ENCODE results near the gene ASCL3.
"Not testable (repeated sequence)": the region's sequence is repeated elsewhere in the genome, so short reads cannot be mapped to it uniquely, and the experiment has no call there.

Gene ASCL3

GRCh38 chr11:8941341-8942103 is 1.3 kb downstream of the ASCL3 start:
- Histone ChIP-seq H3K4me1 (ENCODE audit: insufficient read depth, low read length) (no peaks in the 10 kb centered on the region), H3K27me3 (ENCODE audit: control insufficient read depth in 1 of 2, insufficient read depth in 2 of 2, low read length in 2 of 2) (no peaks in the 10 kb centered on the region), H3K36me3 (ENCODE audit: insufficient read depth, low read length) (no peaks in the 10 kb centered on the region), H3K9me3 (ENCODE audit: low read length) (no peaks in the 10 kb centered on the region), H3K4me3 (ENCODE audit: low read depth in 1 of 2, low read length in 2 of 2) (no peak overlapping the region), H3K27ac (ENCODE audit: low read depth, low read length) (no peak overlapping the region), H3K9ac (ENCODE audit: low read length) (no peak overlapping the region)

- Histone ChIP-seq H3K9ac (ENCODE audit: low read length) (no peak overlapping the region), H3K27me3 (ENCODE audit: control insufficient read depth in 1 of 2, insufficient read depth in 2 of 2, low read length in 2 of 2) (no peaks in the 10 kb centered on the region), H3K27ac (ENCODE audit: low read depth, low read length) (no peak overlapping the region), H3K36me3 (ENCODE audit: insufficient read depth, low read length) (no peaks in the 10 kb centered on the region), H3K4me3 (ENCODE audit: low read depth in 1 of 2, low read length in 2 of 2) (no peak overlapping the region), H3K4me1 (ENCODE audit: insufficient read depth, low read length) (no peaks in the 10 kb centered on the region), H3K9me3 (ENCODE audit: low read length) (no peaks in the 10 kb centered on the region)
These were observed 5.2 kb downstream of the ASCL3 start for GRCh38 chr11:8937659-8938058.

GRCh38 chr11:8937159-8937558 is 5.7 kb downstream of the ASCL3 start:
- no peak overlapping the region for H3K9ac ChIP-seq (ENCODE audit: low read length)
- H3K9me3 ChIP-seq (ENCODE audit: low read length), result no peaks in the 10 kb centered on the region
- H3K27me3 ChIP-seq (ENCODE audit: control insufficient read depth in 1 of 2, insufficient read depth in 2 of 2, low read length in 2 of 2), result no peaks in the 10 kb centered on the region
- H3K4me1 ChIP-seq (ENCODE audit: insufficient read depth, low read length), result no peaks in the 10 kb centered on the region
- H3K27ac ChIP-seq (ENCODE audit: low read depth, low read length), result no peak overlapping the region
- no peaks in the 10 kb centered on the region for H3K36me3 ChIP-seq (ENCODE audit: insufficient read depth, low read length)
- H3K4me3 ChIP-seq (ENCODE audit: low read depth in 1 of 2, low read length in 2 of 2), result no peak overlapping the region

GRCh38 chr11:8935789-8936188 is 7.0 kb downstream of the ASCL3 start:
- H3K27ac ChIP-seq (ENCODE audit: low read depth, low read length); H3K36me3 ChIP-seq (ENCODE audit: insufficient read depth, low read length); H3K9me3 ChIP-seq (ENCODE audit: low read length); H3K9ac ChIP-seq (ENCODE audit: low read length); H3K27me3 ChIP-seq (ENCODE audit: control insufficient read depth in 1 of 2, insufficient read depth in 2 of 2, low read length in 2 of 2); H3K4me3 ChIP-seq (ENCODE audit: low read depth in 1 of 2, low read length in 2 of 2); H3K4me1 ChIP-seq (ENCODE audit: insufficient read depth, low read length): not testable (repeated sequence)

GRCh38 chr11:8934742-8935488 is 7.9 kb downstream of the ASCL3 start:
- H3K4me1 ChIP-seq (ENCODE audit: insufficient read depth, low read length), result no peaks in the 10 kb centered on the region
- no peak overlapping the region for H3K4me3 ChIP-seq (ENCODE audit: low read depth in 1 of 2, low read length in 2 of 2)
- H3K9ac ChIP-seq (ENCODE audit: low read length), result no peak overlapping the region
- H3K27me3 ChIP-seq (ENCODE audit: control insufficient read depth in 1 of 2, insufficient read depth in 2 of 2, low read length in 2 of 2), result no peaks in the 10 kb centered on the region
- H3K36me3 ChIP-seq (ENCODE audit: insufficient read depth, low read length), result no peaks in the 10 kb centered on the region
- no peak overlapping the region for H3K27ac ChIP-seq (ENCODE audit: low read depth, low read length)
- no peaks in the 10 kb centered on the region for H3K9me3 ChIP-seq (ENCODE audit: low read length)

- no peak overlapping the region for H3K9ac ChIP-seq (ENCODE audit: low read length)
- H3K36me3 ChIP-seq (ENCODE audit: insufficient read depth, low read length), result no peaks in the 10 kb centered on the region
- H3K27me3 ChIP-seq (ENCODE audit: control insufficient read depth in 1 of 2, insufficient read depth in 2 of 2, low read length in 2 of 2), result no peaks in the 10 kb centered on the region
These were observed 8.9 kb downstream of the ASCL3 start for GRCh38 chr11:8933931-8934330.

GRCh38 chr11:8932564-8933180 is 10.1 kb downstream of the ASCL3 start, which contains the start of gene C11orf16:
Gene C11orf16 (minus strand): TSS chr11:8932947. CDS start chr11:8932308, 639 bp downstream.
- Histone ChIP-seq H3K9me3 (ENCODE audit: low read length) (no peaks in the 10 kb centered on the region), H3K4me1 (ENCODE audit: insufficient read depth, low read length) (no peaks in the 10 kb centered on the region), H3K4me3 (ENCODE audit: low read depth in 1 of 2, low read length in 2 of 2) (no peak within 1 kb of the TSS), H3K27me3 (ENCODE audit: control insufficient read depth in 1 of 2, insufficient read depth in 2 of 2, low read length in 2 of 2) (no peaks in the 10 kb centered on the region), H3K27ac (ENCODE audit: low read depth, low read length) (no peak within 1 kb of the TSS), H3K9ac (ENCODE audit: low read length) (no peak within 1 kb of the TSS), H3K36me3 (ENCODE audit: insufficient read depth, low read length) (no peaks in the 10 kb centered on the region)

More at GRCh38 chr11:8933931-8934330, 8.9 kb downstream of the ASCL3 start:
- H3K4me1 ChIP-seq (ENCODE audit: insufficient read depth, low read length), result no peaks in the 10 kb centered on the region
- no peaks in the 10 kb centered on the region for H3K9me3 ChIP-seq (ENCODE audit: low read length)
- no peak overlapping the region for H3K27ac ChIP-seq (ENCODE audit: low read depth, low read length)
- H3K4me3 ChIP-seq (ENCODE audit: low read depth in 1 of 2, low read length in 2 of 2), result no peak overlapping the region

- Histone ChIP-seq H3K27ac (ENCODE audit: low read depth, low read length) (no peak overlapping the region), H3K27me3 (ENCODE audit: control insufficient read depth in 1 of 2, insufficient read depth in 2 of 2, low read length in 2 of 2) (no peaks in the 10 kb centered on the region), H3K36me3 (ENCODE audit: insufficient read depth, low read length) (no peaks in the 10 kb centered on the region), H3K4me1 (ENCODE audit: insufficient read depth, low read length) (no peaks in the 10 kb centered on the region), H3K9ac (ENCODE audit: low read length) (no peak overlapping the region), H3K9me3 (ENCODE audit: low read length) (no peaks in the 10 kb centered on the region), H3K4me3 (ENCODE audit: low read depth in 1 of 2, low read length in 2 of 2) (no peak overlapping the region)
These were observed 12.2 kb downstream of the ASCL3 start for GRCh38 chr11:8930456-8931175.

- Histone ChIP-seq H3K27me3 (ENCODE audit: control insufficient read depth in 1 of 2, insufficient read depth in 2 of 2, low read length in 2 of 2) (no peaks in the 10 kb centered on the region), H3K4me1 (ENCODE audit: insufficient read depth, low read length) (no peaks in the 10 kb centered on the region), H3K4me3 (ENCODE audit: low read depth in 1 of 2, low read length in 2 of 2) (no peak overlapping the region), H3K9ac (ENCODE audit: low read length) (no peak overlapping the region), H3K9me3 (ENCODE audit: low read length) (no peaks in the 10 kb centered on the region), H3K27ac (ENCODE audit: low read depth, low read length) (no peak overlapping the region), H3K36me3 (ENCODE audit: insufficient read depth, low read length) (peaks cover 7% of the 10 kb centered on the region)
These were observed 13.7 kb downstream of the ASCL3 start for GRCh38 chr11:8928981-8929615.

- no peak overlapping the region for H3K27ac ChIP-seq (ENCODE audit: low read depth, low read length)
- peaks cover 7% of the 10 kb centered on the region for H3K36me3 ChIP-seq (ENCODE audit: insufficient read depth, low read length)
- no peaks in the 10 kb centered on the region for H3K4me1 ChIP-seq (ENCODE audit: insufficient read depth, low read length)
- no peak overlapping the region for H3K4me3 ChIP-seq (ENCODE audit: low read depth in 1 of 2, low read length in 2 of 2)
- no peak overlapping the region for H3K9ac ChIP-seq (ENCODE audit: low read length)
- H3K27me3 ChIP-seq (ENCODE audit: control insufficient read depth in 1 of 2, insufficient read depth in 2 of 2, low read length in 2 of 2), result no peaks in the 10 kb centered on the region
- no peaks in the 10 kb centered on the region for H3K9me3 ChIP-seq (ENCODE audit: low read length)
These were observed 14.6 kb downstream of the ASCL3 start for GRCh38 chr11:8928205-8928604.

- no peak overlapping the region for H3K4me3 ChIP-seq (ENCODE audit: low read depth in 1 of 2, low read length in 2 of 2)
- H3K4me1 ChIP-seq (ENCODE audit: insufficient read depth, low read length), result no peaks in the 10 kb centered on the region
- peaks cover 14% of the 10 kb centered on the region for H3K36me3 ChIP-seq (ENCODE audit: insufficient read depth, low read length)
- H3K27me3 ChIP-seq (ENCODE audit: control insufficient read depth in 1 of 2, insufficient read depth in 2 of 2, low read length in 2 of 2), result no peaks in the 10 kb centered on the region
- no peak overlapping the region for H3K9ac ChIP-seq (ENCODE audit: low read length)
- H3K27ac ChIP-seq (ENCODE audit: low read depth, low read length), result no peak overlapping the region
- no peaks in the 10 kb centered on the region for H3K9me3 ChIP-seq (ENCODE audit: low read length)
These were observed 15.6 kb downstream of the ASCL3 start for GRCh38 chr11:8927233-8927632.

Data from muscle layer of colon (tissue), 2 donors.